ENCODE measurements around the gene NOP53. TPM values are rescaled to one million over a fixed set of nuclear protein-coding genes. Genes with fewer than 3 reads are reported as not detected.
"Not testable (repeated sequence)": the region's sequence is repeated elsewhere in the genome, so short reads cannot be mapped to it uniquely, and the experiment has no call there.

NOP53 gene
- total and polyA plus RNA-seq, 8 donors, result 297 to 576 (median 392) TPM

DNA sequence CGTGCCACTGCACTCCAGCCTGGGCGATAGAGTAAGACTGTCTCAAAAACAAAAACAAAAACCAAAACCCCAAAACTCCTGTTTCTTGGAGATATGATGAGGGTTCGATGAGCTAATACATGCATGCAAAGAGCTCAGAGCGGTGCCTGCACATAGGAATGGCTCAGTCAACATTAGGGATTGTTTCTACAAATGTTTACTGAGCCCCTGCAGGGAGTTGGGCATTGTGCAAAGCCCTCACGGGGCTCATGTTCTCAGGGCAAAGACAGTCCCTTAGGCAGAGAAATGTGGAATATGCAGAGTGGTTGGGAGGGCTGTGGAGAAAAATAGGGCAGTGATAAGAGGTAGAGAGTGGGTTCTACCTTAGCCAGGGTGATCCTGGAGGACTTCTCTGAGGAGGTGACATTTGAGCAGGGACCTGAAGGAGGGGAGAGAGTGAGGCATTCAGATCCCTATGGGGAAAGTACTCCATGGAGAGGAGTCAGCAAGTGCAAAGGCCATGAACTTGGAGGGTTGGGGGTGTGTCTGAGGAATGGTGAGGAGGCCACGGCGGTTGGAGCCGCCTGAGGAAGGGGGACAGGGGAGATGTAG, 33.6 kb upstream of the NOP53 start:
- Histone ChIP-seq H3K27me3 (no peaks in the 10 kb centered on the region), H3K36me3 (peaks cover 0 to 1% (median 0%) of the 10 kb centered on the region in 3 donors), H3K4me1 (no peaks in the 10 kb centered on the region), H3K4me3 (no peak overlapping the region), H3K9me3 (no peaks in the 10 kb centered on the region), H3K27ac (no peak overlapping the region)
- intact Hi-C loops (cut with DNase I), result loop anchor here in 2 of 3 donors (10.0 kb wide), 1 partner anchor 73 kb away; no protein-coding TSS in a partner anchor
- FAIRE-seq, result no peak
- 70 to 83% methylated on average over 8 of the region's 8 CpGs for WGBS, 2 donors
- TF ChIP-seq, protein P1, sequence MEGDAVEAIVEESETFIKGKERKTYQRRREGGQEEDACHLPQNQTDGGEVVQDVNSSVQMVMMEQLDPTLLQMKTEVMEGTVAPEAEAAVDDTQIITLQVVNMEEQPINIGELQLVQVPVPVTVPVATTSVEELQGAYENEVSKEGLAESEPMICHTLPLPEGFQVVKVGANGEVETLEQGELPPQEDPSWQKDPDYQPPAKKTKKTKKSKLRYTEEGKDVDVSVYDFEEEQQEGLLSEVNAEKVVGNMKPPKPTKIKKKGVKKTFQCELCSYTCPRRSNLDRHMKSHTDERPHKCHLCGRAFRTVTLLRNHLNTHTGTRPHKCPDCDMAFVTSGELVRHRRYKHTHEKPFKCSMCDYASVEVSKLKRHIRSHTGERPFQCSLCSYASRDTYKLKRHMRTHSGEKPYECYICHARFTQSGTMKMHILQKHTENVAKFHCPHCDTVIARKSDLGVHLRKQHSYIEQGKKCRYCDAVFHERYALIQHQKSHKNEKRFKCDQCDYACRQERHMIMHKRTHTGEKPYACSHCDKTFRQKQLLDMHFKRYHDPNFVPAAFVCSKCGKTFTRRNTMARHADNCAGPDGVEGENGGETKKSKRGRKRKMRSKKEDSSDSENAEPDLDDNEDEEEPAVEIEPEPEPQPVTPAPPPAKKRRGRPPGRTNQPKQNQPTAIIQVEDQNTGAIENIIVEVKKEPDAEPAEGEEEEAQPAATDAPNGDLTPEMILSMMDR (IDR thresholded peaks at IDR 0.05), result no peak
- ATAC-seq, result no peak
- DNase-seq, result no peak

DNA sequence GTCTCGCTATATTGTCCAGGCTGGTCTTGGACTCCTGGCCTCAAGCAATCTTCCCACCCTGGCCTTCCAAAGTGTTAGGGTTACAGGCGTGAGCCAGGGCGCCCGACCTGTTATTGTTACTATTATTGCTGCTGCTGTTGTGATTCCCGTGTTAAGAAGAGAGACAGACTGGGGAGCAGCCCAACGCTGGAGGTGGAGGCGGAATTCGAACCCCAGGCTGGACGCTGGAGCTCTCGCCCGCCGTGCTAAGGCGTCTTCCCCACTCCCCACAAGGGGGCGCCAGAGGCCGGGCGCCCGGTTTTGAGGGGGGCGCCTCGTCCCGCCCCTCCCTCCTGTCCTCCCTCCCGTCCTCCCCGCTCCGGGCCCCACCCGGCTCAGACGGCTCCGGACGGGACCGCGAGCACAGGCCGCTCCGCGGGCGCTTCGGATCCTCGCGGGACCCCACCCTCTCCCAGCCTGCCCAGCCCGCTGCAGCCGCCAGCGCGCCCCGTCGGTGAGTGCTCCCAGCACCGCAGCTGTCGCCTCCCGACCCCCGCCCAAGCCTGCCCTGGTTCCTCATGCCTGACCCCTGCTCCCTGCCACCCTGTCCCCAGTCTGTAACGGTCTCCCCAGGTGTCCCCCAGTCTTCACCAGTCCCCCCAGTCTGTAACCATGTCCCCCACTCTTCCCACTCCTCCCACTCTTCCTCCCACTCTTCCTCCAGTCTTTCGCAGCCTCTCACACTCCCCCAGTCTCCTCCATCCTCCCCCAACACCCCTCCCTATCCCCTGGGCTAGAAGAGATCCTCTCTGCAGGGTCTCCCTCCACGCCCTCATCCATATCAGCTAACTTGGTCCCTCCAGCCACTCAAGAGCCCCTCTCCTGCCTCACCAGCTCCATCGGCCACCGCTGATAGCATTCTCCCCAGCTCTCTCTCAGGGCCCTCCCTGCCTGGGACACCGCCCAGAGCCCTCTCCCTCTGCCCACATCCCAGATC, 32.0 kb upstream of the NOP53 start, which contains the start of gene EHD2:
Gene EHD2 (plus strand): TSS at position 377 of the 976 bp plus-strand sequence. CDS start 3,191 bp downstream, outside the sequence.
- H3K27ac ChIP-seq, result peak within 1 kb of the TSS; percentile 16 to 72 (median 58)
- peak within 1 kb of the TSS; percentile 29 to 73 (median 68) for H3K4me3 ChIP-seq
- no peaks in the 10 kb centered on the region for H3K4me1 ChIP-seq
- TF ChIP-seq, protein P1 (IDR thresholded peaks at IDR 0.05), result peak; percentile 87 to 96 (median 96)
- FAIRE-seq (no peak), ATAC-seq (peak; percentile 91 to 97 (median 94)), DNase-seq (peak; percentile 53 to 90 (median 79))
- WGBS, 2 donors, result 5 to 7% methylated on average over 37 to 52 of the region's 52 CpGs
- intact Hi-C loops (cut with DNase I), result loop anchor here in 2 of 3 donors (10.0 kb wide), 1 partner anchor 71 kb away; no protein-coding TSS in a partner anchor
- no peaks in the 10 kb centered on the region for H3K27me3 ChIP-seq
- H3K36me3 ChIP-seq, result peaks cover 0 to 8% (median 0%) of the 10 kb centered on the region in 3 donors
- H3K9me3 ChIP-seq, result no peaks in the 10 kb centered on the region

DNA sequence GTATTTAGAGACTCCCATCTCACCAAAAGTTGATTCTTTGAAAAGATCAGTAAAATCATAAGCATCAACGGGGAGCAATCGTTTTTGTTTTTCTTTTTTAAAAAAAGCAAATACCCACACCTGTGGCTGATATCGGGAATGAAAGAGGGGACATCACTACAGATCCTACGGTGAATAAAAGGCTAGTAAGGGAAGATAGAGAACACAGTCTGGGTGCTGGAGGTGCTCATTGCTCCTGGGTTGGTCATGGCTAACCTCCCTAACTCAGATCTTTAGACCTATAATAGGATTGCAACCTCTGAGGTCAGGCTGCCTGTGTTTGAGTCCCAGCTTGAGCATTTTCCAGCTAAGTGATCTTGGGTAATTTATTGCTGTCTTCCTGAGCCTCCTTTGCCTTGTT, 31.0 kb upstream of the NOP53 start:
- Histone ChIP-seq H3K36me3 (peaks cover 0 to 8% (median 0%) of the 10 kb centered on the region in 3 donors), H3K4me1 (peaks cover 2 to 6% (median 5%) of the 10 kb centered on the region in 3 donors), H3K4me3 (peak overlapping the region in 2 of 4 donors; percentile 66 to 71), H3K27ac (no peak overlapping the region), H3K9me3 (no peaks in the 10 kb centered on the region), H3K27me3 (no peaks in the 10 kb centered on the region)
- DNase-seq (no peak), FAIRE-seq (no peak), ATAC-seq (no peak)
- intact Hi-C loops (cut with DNase I), result loop anchor here in 2 of 3 donors (10.0 kb wide), 1 partner anchor 70 kb away; no protein-coding TSS in a partner anchor
- 77 to 88% methylated on average over 4 of the region's 4 CpGs for WGBS, 2 donors
- TF ChIP-seq, protein P1 (IDR thresholded peaks at IDR 0.05), result no peak

DNA sequence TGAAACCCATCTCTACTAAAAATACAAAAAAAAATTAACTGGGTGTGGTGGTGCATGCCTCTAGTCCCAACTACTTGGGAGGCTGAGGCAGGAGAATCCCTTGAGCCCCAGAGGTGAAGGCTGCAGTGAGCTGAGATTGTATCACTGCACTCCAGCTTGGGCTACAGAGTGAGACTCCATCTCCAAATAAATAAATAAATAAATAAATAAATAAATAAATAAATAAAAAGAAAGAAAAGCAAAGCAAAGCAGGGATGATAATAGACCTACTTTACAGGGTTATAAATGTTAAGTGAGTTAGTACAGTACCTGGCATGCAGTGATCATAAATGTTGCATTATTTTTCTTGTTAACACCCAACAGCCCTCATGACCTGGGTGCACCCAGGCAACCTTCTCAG, 30.5 kb upstream of the NOP53 start:
- H3K36me3 ChIP-seq, H3K27ac ChIP-seq, H3K4me3 ChIP-seq, H3K9me3 ChIP-seq, ATAC-seq, FAIRE-seq, DNase-seq, H3K4me1 ChIP-seq, H3K27me3 ChIP-seq: not testable (repeated sequence)
- intact Hi-C loops (cut with DNase I), result loop anchor here in 2 of 3 donors (10.0 kb wide), 1 partner anchor 70 kb away; no protein-coding TSS in a partner anchor

Data from pancreas (tissue), 10 donors.